Ovary (tissue), 9 donors: Measurements from ENCODE around the gene THSD7A. TPM values are rescaled to one million over a fixed set of nuclear protein-coding genes. Genes with fewer than 3 reads are reported as not detected.

ENCODE experiments used
- DNase-seq, 5 donors: peaks; one replicate each; pipeline ENCODE4 v3.0.0-alpha.2; 2019 to 2020
- H3K27ac ChIP-seq, 2 donors: fragments of 200-600 bp; one replicate each; pipeline versions ENCODE4 v1.5.1 to v1.8.0; 2019 to 2022
- H3K27me3 ChIP-seq: fragments of 200-600 bp; one replicate; pipeline ENCODE4 v1.8.0; 2022
- H3K36me3 ChIP-seq: fragments of 200-600 bp; sonication (generic); one replicate; pipeline ENCODE4 v1.5.1; 2019
- H3K4me1 ChIP-seq: one replicate; pipeline ENCODE4 v1.8.1; 2013; ENCODE audit warnings: mild to moderate bottlenecking, moderate library complexity; ENCODE audit not compliant: insufficient read depth
- H3K4me3 ChIP-seq: fragments of 200-600 bp; sonication (generic); one replicate; pipeline ENCODE4 v1.5.1; 2017
- H3K9me3 ChIP-seq, 2 donors: fragments of 200-600 bp in 1 of 2; sonication (generic) in 1 of 2; one replicate each; pipeline versions ENCODE4 v1.5.1 to v1.8.1; 2013 to 2019; ENCODE audit warnings: mild to moderate bottlenecking in 1 of 2, moderate library complexity in 1 of 2
- CTCF ChIP-seq, 3 donors: fragments of 450-650 bp in 2 of 3; fragments of 200-600 bp in 1 of 3; IDR thresholded peaks; one replicate each; pipeline versions ENCODE4 v1.5.1 to v1.8.0; 2016 to 2022; ENCODE audit warnings: antibody characterized with exemption in 3 of 3, mild to moderate bottlenecking in 1 of 3
- EP300 ChIP-seq: sonication (generic); formaldehyde crosslinking; IDR thresholded peaks from one replicate; pipeline ENCODE4 v1.6.1; 2017; ENCODE audit warnings: antibody characterized with exemption
- POLR2A ChIP-seq: fragments of 450-650 bp; IDR thresholded peaks from one replicate; pipeline ENCODE4 v1.6.1; 2017; ENCODE audit warnings: antibody characterized with exemption, mild to moderate bottlenecking, moderate library complexity
- WGBS, 3 donors: extraction: QIAGEN DNeasy Blood & Tissue Kit in 1 of 3; methylation state at CpG; one replicate each; pipeline versions ENCODE4 v1.1.5 to v1.1.7; 2013 to 2017; 5-methylcytosine and 5-hydroxymethylcytosine counted together
- intact Hi-C, 4 donors: fragments of 100-400 bp; cut with DNase I; formaldehyde crosslinking; loops; one replicate each; pipeline versions ENCODE4 v1.11.0 to v1.15.1; 2022 to 2023
- polyA plus RNA-seq, 2 donors: library from polyadenylated mRNA; stranded (reverse); fragments of 200-250 nt in 1 of 2; fragments of 350-450 nt in 1 of 2; fragmentation: Illumina TruSeq in 1 of 2; extraction: RNeasy Lipid Tissue Mini Kit (QIAGEN cat#74804) in 1 of 2; gene quantifications; one replicate each; pipeline ENCODE4 v1.2.3, GENCODE V29; 2013 to 2014
- total RNA-seq, 7 donors: library from RNA; depleted of rRNA in 2 of 7; stranded (reverse); fragments of >200 nt in 2 of 7; fragmentation: NEBNext Ultra II Directional in 3 of 7; extraction: Animal tissue kit (Norgen Biotek cat#: 25700) in 3 of 7; gene quantifications; one replicate each; pipeline versions ENCODE4 v1.1.0 to v1.2.4, GENCODE V29; 2016 to 2023
- donor health status: DM: no; HTN: no; CAD: no; lungs with moderate emphysema.
- donor health status: DM: no; HTN: no; CAD: no.
- donor health status: Bipolar disorder and iron deficiency.
- donor health status: DM: yes; HTN: yes; CAD: no.
- donor health status: DM: no; HTN: no; CAD: no.
- donor health status: DM: yes; HTN: yes; CAD: no.

The THSD7A gene
- total and polyA plus RNA-seq, 9 donors: 1.8 to 12.1 (median 3.6) TPM

GRCh38 chr7:11613292-11613930, 218.6 kb downstream of the THSD7A start:
- no peaks in the 10 kb centered on the region for H3K36me3 ChIP-seq
- 89 to 95% (median 93%) methylated on average over 5 of the region's 5 CpGs for WGBS, 3 donors
- DNase-seq: no peak
- no peak for TF ChIP-seq CTCF (IDR thresholded peaks at IDR 0.05)
- TF ChIP-seq EP300: no peak
- no peaks in the 10 kb centered on the region for H3K27me3 ChIP-seq
- H3K4me1 ChIP-seq: no peaks in the 10 kb centered on the region
- H3K4me3 ChIP-seq: no peak overlapping the region
- H3K27ac ChIP-seq: no peak overlapping the region
- intact Hi-C loops: no loop called here
- H3K9me3 ChIP-seq: no peaks in the 10 kb centered on the region

GRCh38 chr7:11612737-11613136, 219.3 kb downstream of the THSD7A start:
- intact Hi-C loops: no loop called here
- WGBS, 3 donors: 84 to 90% (median 88%) methylated on average over 1 of the region's 1 CpG
- Histone ChIP-seq H3K9me3 (no peaks in the 10 kb centered on the region), H3K4me1 (no peaks in the 10 kb centered on the region), H3K36me3 (no peaks in the 10 kb centered on the region), H3K4me3 (no peak overlapping the region), H3K27me3 (no peaks in the 10 kb centered on the region), H3K27ac (no peak overlapping the region)
- no peak for TF ChIP-seq EP300
- TF ChIP-seq POLR2A: no peak
- no peak for TF ChIP-seq CTCF (IDR thresholded peaks at IDR 0.05)
- no peak for DNase-seq

- Histone ChIP-seq H3K4me3 (no peak overlapping the region), H3K36me3 (no peaks in the 10 kb centered on the region), H3K27me3 (no peaks in the 10 kb centered on the region), H3K9me3 (no peaks in the 10 kb centered on the region), H3K27ac (no peak overlapping the region), H3K4me1 (no peaks in the 10 kb centered on the region)
- TF ChIP-seq EP300: no peak
- no peak for TF ChIP-seq CTCF (IDR thresholded peaks at IDR 0.05)
- TF ChIP-seq POLR2A: no peak
- intact Hi-C loops: no loop called here
- no peak for DNase-seq
- 77 to 88% (median 84%) methylated on average over 2 of the region's 2 CpGs for whole genome bisulfite sequencing, 3 donors
These were observed 222.8 kb downstream of the THSD7A start for GRCh38 chr7:11609096-11609670.

GRCh38 chr7:11607686-11608085, 224.3 kb downstream of the THSD7A start:
- TF ChIP-seq EP300 (no peak), CTCF (IDR thresholded peaks at IDR 0.05) (no peak), POLR2A (no peak)
- Histone ChIP-seq H3K27ac (no peak overlapping the region), H3K36me3 (no peaks in the 10 kb centered on the region), H3K4me1 (no peaks in the 10 kb centered on the region), H3K4me3 (no peak overlapping the region), H3K9me3 (no peaks in the 10 kb centered on the region), H3K27me3 (no peaks in the 10 kb centered on the region)
- intact Hi-C loops: no loop called here
- DNase-seq: peak in 1 of 5 donors; percentile 21
- 22 to 38% (median 22%) methylated on average over 2 of the region's 2 CpGs for WGBS, 3 donors
